Panc1 (cell line): Measurements from ENCODE around the gene FUT1.

Experiments
- POLR2AphosphoS5 ChIP-seq: IDR thresholded peaks from 2 replicates; pipeline ENCODE4 v1.6.1; 2012; ENCODE audit warnings: mild to moderate bottlenecking, low read depth, low read length, moderate library complexity
- TF ChIP-seq, protein P1 (sequence below): fragments of 450-650 bp; IDR thresholded peaks from 2 replicates; pipeline ENCODE4 v1.5.1; 2017; ENCODE audit warnings: mild to moderate bottlenecking

DNA sequence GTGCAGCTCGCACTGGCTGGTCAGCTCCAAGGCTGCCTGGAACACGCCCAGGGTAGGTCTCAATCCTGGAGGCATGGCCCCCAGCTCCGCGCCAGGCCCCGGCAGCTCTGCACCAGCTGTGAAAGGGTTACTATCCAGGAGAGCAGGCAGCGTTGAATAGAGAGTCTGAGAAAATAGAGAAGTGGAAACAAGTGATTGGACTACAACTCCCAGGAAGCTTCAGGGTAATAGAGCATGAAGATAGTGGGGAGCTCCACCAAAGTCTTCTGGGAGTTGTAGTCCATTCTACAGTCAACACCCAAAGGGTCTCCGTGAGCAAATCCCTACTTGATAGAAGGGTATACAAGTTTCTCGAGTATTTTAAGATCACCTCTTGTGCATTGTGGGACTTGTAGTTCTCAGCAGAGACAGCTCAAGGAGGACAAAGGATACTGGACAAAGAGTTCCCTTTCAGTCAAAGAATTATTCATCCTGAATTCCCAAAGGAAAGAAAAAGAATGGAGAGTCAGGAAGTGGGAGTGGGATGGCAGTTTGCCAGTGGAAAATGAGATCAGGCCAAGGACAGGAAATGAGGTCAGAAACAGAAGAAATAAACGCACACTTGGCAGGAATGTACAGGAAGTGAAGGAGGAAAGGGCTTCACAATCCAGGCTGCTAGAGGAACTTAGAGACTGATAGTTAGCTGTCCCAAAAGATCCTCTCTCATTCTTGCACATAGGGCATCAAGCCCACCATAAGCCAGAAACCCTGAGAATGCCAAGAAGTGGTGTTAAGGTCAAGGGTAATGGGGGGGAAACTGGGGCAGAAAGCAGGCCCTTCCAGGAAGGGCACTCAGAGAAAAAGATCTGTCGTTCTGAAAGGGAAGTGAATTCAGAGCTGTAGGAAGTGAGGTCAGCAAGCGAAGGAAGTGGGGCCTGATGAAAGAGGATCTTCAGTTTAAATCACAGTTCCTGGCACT, 27.4 kb downstream of the FUT1 start:
- TF ChIP-seq POLR2AphosphoS5, result no peak
- TF ChIP-seq, protein P1, sequence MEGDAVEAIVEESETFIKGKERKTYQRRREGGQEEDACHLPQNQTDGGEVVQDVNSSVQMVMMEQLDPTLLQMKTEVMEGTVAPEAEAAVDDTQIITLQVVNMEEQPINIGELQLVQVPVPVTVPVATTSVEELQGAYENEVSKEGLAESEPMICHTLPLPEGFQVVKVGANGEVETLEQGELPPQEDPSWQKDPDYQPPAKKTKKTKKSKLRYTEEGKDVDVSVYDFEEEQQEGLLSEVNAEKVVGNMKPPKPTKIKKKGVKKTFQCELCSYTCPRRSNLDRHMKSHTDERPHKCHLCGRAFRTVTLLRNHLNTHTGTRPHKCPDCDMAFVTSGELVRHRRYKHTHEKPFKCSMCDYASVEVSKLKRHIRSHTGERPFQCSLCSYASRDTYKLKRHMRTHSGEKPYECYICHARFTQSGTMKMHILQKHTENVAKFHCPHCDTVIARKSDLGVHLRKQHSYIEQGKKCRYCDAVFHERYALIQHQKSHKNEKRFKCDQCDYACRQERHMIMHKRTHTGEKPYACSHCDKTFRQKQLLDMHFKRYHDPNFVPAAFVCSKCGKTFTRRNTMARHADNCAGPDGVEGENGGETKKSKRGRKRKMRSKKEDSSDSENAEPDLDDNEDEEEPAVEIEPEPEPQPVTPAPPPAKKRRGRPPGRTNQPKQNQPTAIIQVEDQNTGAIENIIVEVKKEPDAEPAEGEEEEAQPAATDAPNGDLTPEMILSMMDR, result no peak
